Measurements from ENCODE around the gene PRPS1L1. TPM values are rescaled to one million over a fixed set of nuclear protein-coding genes. Genes with fewer than 3 reads are reported as not detected.

PRPS1L1 gene
- total and polyA plus RNA-seq, 10 of the 15 experiments (the other 5 are each of a cell fraction or from before 2014, with no cell fraction given), result not detected

GRCh38 chr7:18013936-18014335, 13.7 kb downstream of the PRPS1L1 start:
- no peak for ATAC-seq
- POLR2A ChIA-PET, result interaction anchor here (0.6 to 0.7 kb wide), 3 partner anchors 14 to 644 kb away, joined by 5 to 6 read pairs (median 5); no protein-coding TSS in a partner anchor
- SMC1A ChIA-PET (ENCODE audit: uncharacterized antibody, unreplicated experiment), result interaction anchor here (2.0 kb wide), 1 partner anchor 17 kb away, joined by 5 read pairs; no protein-coding TSS in a partner anchor

More at GRCh38 chr7:18013936-18014335, 13.7 kb downstream of the PRPS1L1 start:
- no peak overlapping the region for H2AFZ ChIP-seq (ENCODE audit: control insufficient read depth, low read depth, low read length)
- no peaks in the 10 kb centered on the region for H3K4me1 ChIP-seq (ENCODE audit: control insufficient read depth, insufficient read depth, low read length)
- no TSS peak for BruUV-seq (replicated peaks)
- H3K9ac ChIP-seq (ENCODE audit: control insufficient read depth, insufficient read depth, low read length), result no peak overlapping the region
- no peak for TF ChIP-seq FOXK2 (IDR thresholded peaks at IDR 0.05)
- TF ChIP-seq SMAD5 (IDR thresholded peaks at IDR 0.05; ENCODE audit: low read depth), result no peak
- TF ChIP-seq CUX1 (IDR thresholded peaks at IDR 0.05; ENCODE audit: insufficient replicate concordance, low read depth, low read length), result no peak
- TF ChIP-seq BACH1 (IDR thresholded peaks at IDR 0.05; ENCODE audit: borderline replicate concordance), result no peak
- no peak for TF ChIP-seq CEBPZ (IDR thresholded peaks at IDR 0.05; ENCODE audit: low read depth, low read length)
- no peak for TF ChIP-seq PML (IDR thresholded peaks at IDR 0.05; ENCODE audit: low read length)
- no peak for TF ChIP-seq RB1 (IDR thresholded peaks at IDR 0.05; ENCODE audit: borderline replicate concordance)
- FAIRE-seq (no peak), DNase-seq (ENCODE audit: low read depth, low spot score) (no peak)
- no peak overlapping the region for H3K4me3 ChIP-seq
- no peak overlapping the region for H3K27ac ChIP-seq (ENCODE audit: control insufficient read depth, insufficient read depth)
- in situ Hi-C loops (cut with MboI), result no loop called here
- intact Hi-C loops (cut with micrococcal nuclease; ENCODE audit: unreplicated experiment), result no loop called here
- H3K9me3 ChIP-seq (replicated peaks; ENCODE audit: control insufficient read depth, insufficient read depth, low read length), result no peaks in the 10 kb centered on the region
- no peaks in the 10 kb centered on the region for H4K20me1 ChIP-seq (ENCODE audit: control insufficient read depth, insufficient read depth)
- no peaks in the 10 kb centered on the region for H3K36me3 ChIP-seq (ENCODE audit: control insufficient read depth in 2 of 2, insufficient read depth in 2 of 2, low read length in 1 of 2)
- H3K4me2 ChIP-seq (ENCODE audit: control insufficient read depth, insufficient read depth), result no peak overlapping the region
- no peaks in the 10 kb centered on the region for H3K79me2 ChIP-seq (ENCODE audit: control insufficient read depth, insufficient read depth, low read length)
- H3K27me3 ChIP-seq (replicated peaks in 1 of 2; ENCODE audit: control insufficient read depth in 2 of 2, insufficient read depth in 2 of 2, low read length in 1 of 2), result no peaks in the 10 kb centered on the region; a peak in 1 of 4 replicates
- ChIA-PET RAD21 (ENCODE audit: unreplicated experiment) (interaction anchor here (0.6 kb wide), 1 partner anchor 1087 kb away, joined by 3 read pairs; no protein-coding TSS in a partner anchor), CTCF (interaction anchor here (1.5 kb wide), 1 partner anchor 20 kb away, joined by 4 read pairs; no protein-coding TSS in a partner anchor)
